ENCODE data around the gene ALOX5AP. TPM values are rescaled to one million over a fixed set of nuclear protein-coding genes. Genes with fewer than 3 reads are reported as not detected.

Gene ALOX5AP
- total RNA-seq, 1 experiment from 2014 or later: 1.0 TPM

- DNase-seq (ENCODE audit: low read depth): no peak
Observed at GRCh38 chr13:30714629-30715371, 20.5 kb upstream of the ALOX5AP start.

- no peak for DNase-seq (ENCODE audit: low read depth)
Observed at GRCh38 chr13:30715372-30715756, 20.0 kb upstream of the ALOX5AP start.

DNA sequence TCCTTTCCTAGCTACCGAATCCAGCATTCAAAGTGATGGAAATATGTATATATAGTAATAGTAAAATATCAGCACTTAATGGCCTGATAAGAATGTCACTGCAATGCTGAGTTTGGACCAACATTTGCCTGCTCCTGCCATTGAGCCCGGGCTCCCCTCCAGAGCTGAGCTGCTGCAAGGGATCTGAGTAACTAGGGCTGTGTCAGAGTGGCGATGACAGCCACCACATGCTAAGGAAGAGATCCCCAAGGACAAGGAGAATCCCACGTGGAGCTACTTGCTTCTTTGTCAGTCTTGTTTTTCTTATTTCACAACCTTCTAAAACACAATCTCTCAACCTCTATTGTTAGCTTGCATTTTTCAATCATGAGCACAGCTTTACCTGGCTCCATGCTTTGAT lies 19.5 kb upstream of the ALOX5AP start:
- no peak for DNase-seq (ENCODE audit: low read depth)

DNA sequence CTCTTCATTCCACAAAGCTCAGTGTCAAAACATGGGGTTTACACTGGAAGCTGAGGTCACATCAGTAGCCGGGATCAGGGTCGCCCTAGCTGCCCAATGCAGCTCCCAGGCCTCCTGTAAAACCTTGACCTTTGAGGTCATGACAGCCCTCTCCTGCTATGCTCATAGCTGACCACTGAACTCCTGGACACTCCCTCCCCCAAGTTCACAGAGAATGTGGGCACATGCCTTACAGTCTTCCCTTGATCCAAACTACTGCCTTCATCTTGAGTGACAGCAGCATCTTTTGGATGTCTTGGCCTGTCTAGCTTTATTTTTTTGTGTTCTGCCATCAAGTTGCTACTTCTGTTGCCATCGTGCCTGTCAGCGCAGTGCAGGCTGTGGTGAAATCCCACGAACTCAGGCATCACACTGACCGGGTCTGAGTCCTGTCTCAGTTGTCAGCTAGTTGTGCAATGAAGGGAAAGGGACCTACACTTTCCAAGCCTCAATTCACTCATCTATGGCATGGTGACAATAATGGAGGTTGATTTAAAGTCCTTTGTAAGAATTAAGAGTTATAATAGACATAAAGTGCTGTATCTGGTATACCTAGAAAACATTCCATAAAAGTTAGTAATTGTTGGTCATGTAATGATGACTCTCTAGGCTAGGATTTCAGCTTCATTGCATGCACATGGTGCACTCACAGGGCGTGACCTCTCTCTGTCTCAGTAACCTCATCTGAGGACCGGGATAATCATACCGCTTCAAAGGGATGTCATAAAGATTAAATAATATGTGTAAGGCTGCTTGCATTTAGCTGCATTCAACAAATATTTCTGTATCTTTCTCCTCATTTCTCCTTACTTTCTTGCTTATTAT lies 16.4 kb upstream of the ALOX5AP start:
- peak; percentile 66 for DNase-seq (ENCODE audit: low read depth)

GRCh38 chr13:30719525-30719914 lies 15.8 kb upstream of the ALOX5AP start:
- no peak for DNase-seq (ENCODE audit: low read depth)

DNA sequence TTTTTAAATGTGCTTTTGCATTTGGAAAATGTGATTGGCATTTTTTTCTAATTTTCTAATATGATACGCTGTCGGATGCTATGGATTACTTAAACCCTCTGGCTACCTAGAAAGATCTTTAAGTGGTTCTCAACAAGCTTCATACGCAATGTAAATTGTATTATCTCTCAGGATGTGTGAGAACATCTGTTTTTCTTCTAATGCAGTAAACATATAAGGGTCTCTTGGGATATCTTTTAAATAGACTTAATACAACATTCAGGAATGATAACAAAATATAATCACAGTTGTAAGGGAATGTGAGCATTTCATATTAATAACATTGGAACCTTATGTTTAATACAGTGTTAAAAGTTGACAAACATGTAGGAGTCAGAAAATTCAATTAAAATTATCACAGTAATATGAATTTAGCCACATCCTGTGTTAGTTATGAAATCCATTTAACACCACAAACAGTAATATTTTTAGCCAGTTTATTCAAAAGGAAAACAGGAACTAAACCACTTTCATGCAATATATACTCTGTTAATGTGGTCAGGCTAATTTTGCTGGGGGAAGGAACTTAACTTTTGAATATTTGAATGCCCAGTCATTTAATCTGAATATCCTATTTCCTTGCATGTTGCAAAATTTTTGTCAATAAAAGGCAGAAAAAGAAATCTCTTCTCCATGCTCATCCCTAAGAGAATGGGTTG lies 15.0 kb upstream of the ALOX5AP start:
- DNase-seq (ENCODE audit: low read depth): no peak

GRCh38 chr13:30721936-30722335 lies 13.4 kb upstream of the ALOX5AP start:
- no peak for DNase-seq (ENCODE audit: low read depth)

DNA sequence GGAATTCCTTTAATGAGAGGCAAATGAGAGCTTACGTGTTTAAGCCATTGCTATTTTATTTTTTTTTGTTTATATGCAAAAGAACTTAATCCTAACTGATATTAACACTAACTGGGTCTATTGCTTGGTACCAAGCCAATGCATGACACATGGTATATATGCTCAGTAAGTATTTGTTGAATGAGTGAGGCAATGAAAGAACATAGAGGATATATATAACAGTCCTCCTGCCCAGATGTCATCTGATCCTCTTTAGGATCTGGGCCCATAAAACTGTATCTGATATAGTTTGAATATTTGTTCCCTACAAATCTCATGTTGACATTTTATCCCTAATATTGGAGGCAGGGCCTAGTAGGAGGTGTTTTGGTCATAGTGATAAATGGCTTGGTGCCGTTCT lies 13.0 kb upstream of the ALOX5AP start:
- no peak for DNase-seq (ENCODE audit: low read depth)

DNA sequence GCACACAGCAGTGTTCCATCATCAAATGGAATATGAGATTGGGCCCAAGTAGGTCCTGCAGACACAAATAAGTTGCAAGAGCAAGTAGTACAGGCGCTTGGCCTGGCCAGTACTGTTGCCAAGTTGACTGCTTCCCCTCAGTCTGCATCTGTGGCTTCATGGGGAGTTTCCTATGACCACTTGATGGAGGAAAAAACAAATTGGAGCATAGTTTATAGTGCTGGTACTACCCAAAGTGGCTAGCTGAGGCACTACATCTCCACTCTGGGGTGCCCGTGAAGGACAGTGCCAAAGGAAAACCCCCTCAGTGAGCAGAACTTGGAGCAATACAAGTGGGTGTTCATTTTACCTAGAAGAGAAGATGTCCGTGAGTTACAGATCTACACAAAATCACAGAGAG lies 10.6 kb upstream of the ALOX5AP start:
- DNase-seq (ENCODE audit: low read depth): no peak

- no peak for DNase-seq (ENCODE audit: low read depth)
Observed at GRCh38 chr13:30725326-30726085, 9.8 kb upstream of the ALOX5AP start.

GRCh38 chr13:30726192-30726591 lies 9.2 kb upstream of the ALOX5AP start:
- no peak for DNase-seq (ENCODE audit: low read depth)

- DNase-seq (ENCODE audit: low read depth): no peak
Observed at GRCh38 chr13:30727491-30728355, 7.6 kb upstream of the ALOX5AP start.

DNA sequence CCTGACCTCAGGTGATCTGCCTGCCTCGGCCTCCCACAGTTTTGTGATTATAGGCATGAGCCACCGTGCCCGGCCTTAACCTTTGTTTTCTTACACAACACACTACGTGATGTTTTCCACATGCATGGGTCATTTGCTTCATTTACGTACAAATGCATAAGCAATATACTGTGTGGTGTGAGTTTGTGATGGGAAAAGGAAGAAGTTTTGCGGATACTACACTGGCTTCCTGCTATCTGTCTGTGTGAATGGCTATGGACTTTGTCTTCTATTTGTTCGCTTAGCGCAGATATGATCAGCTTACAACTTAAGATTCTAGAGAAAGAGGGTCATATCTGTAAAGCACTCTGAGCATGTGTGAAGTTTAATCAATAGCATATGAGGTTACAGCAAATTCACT lies 5.5 kb upstream of the ALOX5AP start:
- DNase-seq (ENCODE audit: low read depth): no peak

- DNase-seq (ENCODE audit: low read depth): no peak
Observed at GRCh38 chr13:30730526-30730925, 4.8 kb upstream of the ALOX5AP start.

- DNase-seq (ENCODE audit: low read depth): no peak
Observed at GRCh38 chr13:30731361-30732045, 3.8 kb upstream of the ALOX5AP start.

- no peak for DNase-seq (ENCODE audit: low read depth)
Observed at GRCh38 chr13:30732046-30732390, 3.3 kb upstream of the ALOX5AP start.

DNA sequence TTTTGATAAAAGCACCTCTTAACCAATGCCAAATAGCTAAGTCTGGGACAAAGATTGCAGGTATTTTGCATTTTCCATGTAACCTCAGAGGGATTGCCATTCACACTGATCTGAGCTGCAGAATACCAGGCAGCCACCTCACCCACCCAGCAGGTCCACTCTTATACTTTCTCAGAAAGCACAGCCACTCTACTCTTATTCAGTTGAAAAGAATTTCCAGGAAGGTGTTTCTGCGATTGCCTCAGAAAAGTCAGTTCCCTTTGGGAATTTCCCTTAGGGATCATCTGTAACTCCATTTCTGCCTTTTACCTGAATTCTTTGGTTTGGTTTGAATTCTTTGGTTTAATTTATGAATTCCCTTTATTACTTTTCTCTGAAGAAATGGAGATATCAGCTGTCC lies 904 bp upstream of the ALOX5AP start:
- DNase-seq (ENCODE audit: low read depth): peak; percentile 38

GRCh38 chr13:30735872-30736175 lies 481 bp downstream of the ALOX5AP start:
- DNase-seq (ENCODE audit: low read depth): no peak

DNA sequence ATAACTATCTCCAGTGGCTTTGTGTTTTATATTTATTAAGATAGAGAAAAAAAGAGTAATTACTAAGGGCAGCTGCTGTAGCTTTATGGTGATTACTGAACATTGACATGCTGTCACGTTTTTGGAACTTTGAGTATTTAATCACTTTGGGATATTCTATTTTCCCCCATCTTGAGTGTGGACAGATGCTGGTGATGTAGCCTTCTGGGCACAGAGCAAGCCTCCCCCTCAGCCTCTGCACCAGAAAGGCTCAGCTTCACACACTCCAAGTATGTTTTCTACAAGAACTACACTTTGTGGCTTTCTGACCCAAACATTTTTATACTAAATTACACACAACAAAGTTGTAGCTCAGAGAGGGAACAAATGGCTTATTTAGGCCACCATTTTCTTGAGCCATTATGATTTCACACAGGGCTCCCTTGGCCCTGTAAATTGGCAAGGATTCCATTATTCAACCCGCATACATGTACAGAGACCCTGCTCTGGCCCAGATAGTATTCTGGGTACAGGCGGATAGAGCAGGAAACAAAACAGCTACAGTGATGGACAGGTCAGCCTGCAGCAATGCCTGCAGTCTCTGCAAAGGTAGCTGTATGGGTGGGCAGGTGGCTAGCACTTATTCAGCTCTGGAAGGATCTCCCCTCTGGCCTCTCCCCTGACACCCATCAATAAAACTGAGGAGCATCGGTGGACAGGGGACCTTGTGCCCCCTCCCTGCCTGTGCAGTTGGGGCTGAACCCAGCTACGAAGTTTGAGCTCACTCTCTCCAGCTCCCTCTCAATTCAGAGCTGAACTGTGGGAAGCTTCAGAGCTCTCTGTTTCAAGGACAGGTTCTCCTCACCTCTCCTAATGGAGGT lies 1.3 kb downstream of the ALOX5AP start:
- no peak for DNase-seq (ENCODE audit: low read depth)
